SK-N-MC (cell line): ENCODE results near the gene CFAP45.

ENCODE experiments used
- DNase-seq: peaks from one replicate; pipeline ENCODE4 v3.0.0-alpha.2; 2011; ENCODE audit warnings: low read depth, low spot score
- H3K27ac ChIP-seq: fragments of 200-600 bp; sonication (generic); 2 replicates; pipeline ENCODE4 v1.5.1; 2016; ENCODE audit warnings: mixed run types
- H3K36me3 ChIP-seq: fragments of 200-600 bp; sonication (generic); 2 replicates; pipeline ENCODE4 v1.6.1; 2017; ENCODE audit warnings: antibody characterized with exemption, low read length, mixed read lengths; ENCODE audit not compliant: insufficient read depth
- H3K4me3 ChIP-seq: fragments of 200-600 bp; sonication (generic); 2 replicates; pipeline ENCODE4 v1.5.1; 2016
- H3K9ac ChIP-seq: fragments of 200-600 bp; sonication (generic); 2 replicates; pipeline ENCODE4 v1.8.0; 2017; ENCODE audit warnings: mixed run types, mixed read lengths; ENCODE audit not compliant: insufficient read length
- H3K9me3 ChIP-seq: fragments of 200-600 bp; sonication (generic); 2 replicates; pipeline ENCODE4 v1.6.1; 2017; ENCODE audit warnings: low read depth, mild to moderate bottlenecking, antibody characterized with exemption, low read length, moderate library complexity, mixed read lengths
- EZH2 ChIP-seq: fragments of 200-600 bp; sonication (generic); IDR thresholded peaks from one replicate; pipeline ENCODE4 v1.6.1; 2017; ENCODE audit warnings: antibody characterized with exemption
- FOXP2 ChIP-seq: optimal IDR thresholded peaks from 2 replicates; pipeline ENCODE3; 2011; ENCODE audit warnings: mild to moderate bottlenecking, moderate library complexity; ENCODE audit not compliant: insufficient read depth; ENCODE audit errors: extremely low read length, control extremely low read depth
- POLR2AphosphoS5 ChIP-seq: IDR thresholded peaks from 2 replicates; pipeline ENCODE4 v1.6.1; 2012; ENCODE audit warnings: mild to moderate bottlenecking, low read depth, low read length, borderline replicate concordance

CFAP45 gene

GRCh38 chr1:159891275-159892157 is 8.4 kb downstream of the CFAP45 start:
- Histone ChIP-seq H3K27ac (no peak overlapping the region), H3K9me3 (no peaks in the 10 kb centered on the region), H3K36me3 (no peaks in the 10 kb centered on the region), H3K9ac (no peak overlapping the region), H3K4me3 (no peak overlapping the region)
- no peak for DNase-seq
- TF ChIP-seq FOXP2: no peak
- TF ChIP-seq POLR2AphosphoS5: no peak
- TF ChIP-seq EZH2: no peak

- TF ChIP-seq FOXP2 (no peak), POLR2AphosphoS5 (no peak), EZH2 (no peak)
- Histone ChIP-seq H3K4me3 (no peak overlapping the region), H3K36me3 (no peaks in the 10 kb centered on the region), H3K9ac (no peak overlapping the region), H3K27ac (no peak overlapping the region), H3K9me3 (no peaks in the 10 kb centered on the region)
- DNase-seq: no peak
These were observed 9.6 kb downstream of the CFAP45 start for GRCh38 chr1:159890390-159890789.

- Histone ChIP-seq H3K4me3 (no peak overlapping the region), H3K27ac (no peak overlapping the region)
- TF ChIP-seq EZH2: no peak
- no peak for TF ChIP-seq FOXP2
- no peak for TF ChIP-seq POLR2AphosphoS5
These were observed 10.1 kb downstream of the CFAP45 start for GRCh38 chr1:159889821-159890252.

GRCh38 chr1:159889202-159889601 is 10.8 kb downstream of the CFAP45 start:
- TF ChIP-seq FOXP2 (no peak), POLR2AphosphoS5 (no peak), EZH2 (no peak)
- H3K9ac ChIP-seq: no peak overlapping the region
- DNase-seq: no peak
- H3K4me3 ChIP-seq: no peak overlapping the region
- no peaks in the 10 kb centered on the region for H3K36me3 ChIP-seq
- H3K9me3 ChIP-seq: no peaks in the 10 kb centered on the region
- no peak overlapping the region for H3K27ac ChIP-seq

More at GRCh38 chr1:159889821-159890252, 10.1 kb downstream of the CFAP45 start:
- no peak overlapping the region for H3K9ac ChIP-seq
- no peak for DNase-seq
- no peaks in the 10 kb centered on the region for H3K9me3 ChIP-seq
- H3K36me3 ChIP-seq: no peaks in the 10 kb centered on the region

GRCh38 chr1:159884296-159884695 is 15.7 kb downstream of the CFAP45 start:
- no peak for DNase-seq
- H3K4me3 ChIP-seq: no peak overlapping the region
- no peak overlapping the region for H3K9ac ChIP-seq
- H3K27ac ChIP-seq: no peak overlapping the region
- H3K36me3 ChIP-seq: no peaks in the 10 kb centered on the region
- no peaks in the 10 kb centered on the region for H3K9me3 ChIP-seq
- TF ChIP-seq EZH2 (no peak), FOXP2 (no peak), POLR2AphosphoS5 (no peak)

- H3K9ac ChIP-seq: no peak overlapping the region
- H3K9me3 ChIP-seq: no peaks in the 10 kb centered on the region
- TF ChIP-seq EZH2 (no peak), FOXP2 (no peak), POLR2AphosphoS5 (no peak)
- H3K36me3 ChIP-seq: no peaks in the 10 kb centered on the region
- no peak for DNase-seq
- no peak overlapping the region for H3K27ac ChIP-seq
- H3K4me3 ChIP-seq: no peak overlapping the region
These were observed 16.8 kb downstream of the CFAP45 start for GRCh38 chr1:159883134-159883533.

GRCh38 chr1:159882527-159882862 is 17.5 kb downstream of the CFAP45 start:
- no peak overlapping the region for H3K4me3 ChIP-seq
- no peak for TF ChIP-seq POLR2AphosphoS5
- no peak for TF ChIP-seq EZH2
- no peak for TF ChIP-seq FOXP2
- no peak overlapping the region for H3K27ac ChIP-seq
- no peak for DNase-seq
- H3K9ac ChIP-seq: no peak overlapping the region
- no peaks in the 10 kb centered on the region for H3K9me3 ChIP-seq
- H3K36me3 ChIP-seq: no peaks in the 10 kb centered on the region

GRCh38 chr1:159881622-159882526 is 18.1 kb downstream of the CFAP45 start:
- Histone ChIP-seq H3K36me3 (no peaks in the 10 kb centered on the region), H3K27ac (no peak overlapping the region), H3K9me3 (no peaks in the 10 kb centered on the region), H3K4me3 (no peak overlapping the region), H3K9ac (no peak overlapping the region)
- TF ChIP-seq POLR2AphosphoS5 (no peak), EZH2 (no peak), FOXP2 (no peak)
- no peak for DNase-seq

- no peaks in the 10 kb centered on the region for H3K36me3 ChIP-seq
- H3K9me3 ChIP-seq: no peaks in the 10 kb centered on the region
- no peak overlapping the region for H3K9ac ChIP-seq
- no peak for DNase-seq
- no peak overlapping the region for H3K4me3 ChIP-seq
- H3K27ac ChIP-seq: no peak overlapping the region
- no peak for TF ChIP-seq POLR2AphosphoS5
- no peak for TF ChIP-seq FOXP2
- TF ChIP-seq EZH2: no peak
These were observed 19.5 kb downstream of the CFAP45 start for GRCh38 chr1:159880430-159880829.
